Brain pericyte (primary cell): ENCODE measurements around the gene NAPA.

Experiments used
- DNase-seq: peaks from one replicate; pipeline ENCODE4 v3.0.0-alpha.2; 2012; ENCODE audit warnings: low read depth, low spot score

The NAPA gene

DNA sequence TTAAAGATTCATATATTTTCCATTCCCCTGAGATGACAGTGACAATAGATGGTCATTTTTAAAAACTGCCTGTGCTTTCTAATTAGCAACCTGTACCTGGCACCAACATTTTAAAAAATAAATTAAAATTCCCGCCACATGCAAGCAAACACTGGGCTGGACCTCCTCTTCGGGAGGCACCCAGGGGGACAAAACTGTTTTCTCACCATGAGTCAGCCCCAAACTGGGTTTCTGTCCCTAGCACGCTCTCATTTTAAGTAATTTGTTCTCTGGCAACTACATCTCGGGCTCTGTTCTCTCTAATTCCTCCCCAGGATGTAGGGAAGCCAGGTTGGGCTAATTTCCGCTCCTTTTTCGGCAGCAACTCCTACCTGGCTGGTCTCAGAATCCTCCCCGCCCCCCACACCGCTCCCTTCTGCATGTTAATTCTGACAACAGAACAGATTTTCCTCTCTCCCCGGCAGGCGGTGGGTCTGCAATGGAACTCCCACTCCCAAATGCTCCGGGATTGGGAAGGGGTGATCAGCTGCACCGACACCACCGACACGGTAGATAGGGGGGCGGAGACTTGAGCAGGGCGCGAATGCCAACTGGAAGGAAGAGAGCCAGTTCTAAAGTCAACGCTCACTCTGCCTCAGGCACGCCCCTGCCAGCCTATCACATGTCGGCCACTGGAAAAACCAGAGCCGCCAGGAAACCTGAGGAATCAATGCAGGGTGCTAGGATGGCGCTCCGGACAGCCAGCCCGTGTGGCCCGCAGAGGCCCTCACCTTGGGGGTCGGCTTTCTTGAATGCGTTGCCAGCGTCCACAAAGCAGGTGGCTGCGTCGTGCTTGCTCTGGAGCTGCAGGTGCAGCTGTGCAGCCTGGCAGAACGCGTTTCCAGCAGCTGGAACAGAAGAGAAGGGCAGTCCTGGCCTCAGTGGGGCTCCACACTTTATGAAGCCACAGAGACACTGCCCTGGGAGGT is 14.7 kb downstream of the NAPA start:
- DNase-seq = no peak

DNA sequence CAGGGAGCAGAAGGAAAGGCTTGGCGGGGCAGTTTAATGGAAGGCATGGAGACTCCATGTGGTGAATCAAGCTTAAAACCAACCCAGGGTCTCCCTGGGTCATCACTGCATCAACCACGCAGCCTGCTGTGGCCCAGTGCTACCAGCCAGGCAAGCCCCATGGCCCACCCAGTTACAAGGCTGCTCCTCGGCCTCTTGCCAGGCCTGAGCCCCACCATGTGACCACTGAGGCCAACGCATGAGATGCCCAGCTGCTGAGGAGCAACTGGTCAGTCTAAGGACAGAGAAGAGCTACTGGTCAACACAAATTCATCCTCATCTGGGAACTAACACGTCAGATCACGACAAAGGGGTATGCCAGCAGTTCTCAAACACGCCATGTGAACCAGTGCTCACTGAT is 15.5 kb downstream of the NAPA start:
- DNase-seq = no peak

DNA sequence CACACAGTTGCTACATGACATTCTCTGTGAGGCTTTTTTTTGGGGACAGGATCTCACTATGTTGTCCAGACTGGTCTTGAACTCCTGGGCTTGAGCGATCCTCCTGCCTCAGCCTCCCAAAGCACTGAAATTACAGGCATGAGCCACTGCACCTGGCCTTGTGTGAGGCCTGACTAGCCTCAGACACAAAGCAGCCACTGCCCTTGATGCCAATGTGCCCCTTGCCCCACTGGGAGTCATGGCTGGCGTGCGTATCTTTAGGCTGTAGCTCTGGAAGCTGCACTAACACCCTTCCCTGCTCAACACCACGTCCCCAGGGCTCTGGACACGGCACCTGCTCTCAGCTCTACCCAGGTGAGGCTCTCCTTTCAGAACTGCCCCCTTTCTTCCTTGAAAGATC is 16.3 kb downstream of the NAPA start:
- no peak for DNase-seq

DNA sequence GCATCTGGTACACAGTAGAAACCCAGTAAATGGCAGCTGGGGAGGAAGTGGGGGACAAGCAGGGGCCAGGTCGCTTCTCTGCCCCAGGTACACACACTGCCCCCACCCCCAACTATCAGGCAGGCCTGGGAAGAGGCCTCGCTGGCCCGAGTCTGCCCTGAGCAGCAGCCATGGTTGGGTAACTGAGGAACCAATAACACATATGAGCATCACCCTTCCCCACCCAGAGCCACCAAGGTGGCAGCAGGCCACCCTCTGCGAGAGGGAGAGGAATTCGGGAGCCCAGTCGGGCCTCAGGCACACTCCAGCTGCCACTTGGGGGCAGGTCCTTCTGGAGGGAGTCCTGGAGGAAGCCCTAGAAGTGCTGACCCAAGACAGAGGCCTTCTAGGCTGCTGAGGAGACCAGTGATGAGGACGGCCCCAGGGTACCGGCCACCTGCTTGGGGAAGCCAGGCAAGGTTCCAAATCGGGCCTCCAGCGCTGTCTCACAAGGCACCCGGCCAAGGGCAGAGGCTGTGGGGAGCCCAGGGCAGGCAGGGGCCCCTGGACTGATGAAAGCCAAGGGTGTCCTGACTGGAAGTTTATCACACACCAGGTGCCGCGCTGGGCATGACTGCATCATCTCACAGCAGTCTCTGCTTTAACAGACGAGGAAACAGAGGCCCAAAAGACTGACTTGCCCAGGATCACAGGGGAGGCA is 16.9 kb downstream of the NAPA start:
- DNase-seq = no peak

DNA sequence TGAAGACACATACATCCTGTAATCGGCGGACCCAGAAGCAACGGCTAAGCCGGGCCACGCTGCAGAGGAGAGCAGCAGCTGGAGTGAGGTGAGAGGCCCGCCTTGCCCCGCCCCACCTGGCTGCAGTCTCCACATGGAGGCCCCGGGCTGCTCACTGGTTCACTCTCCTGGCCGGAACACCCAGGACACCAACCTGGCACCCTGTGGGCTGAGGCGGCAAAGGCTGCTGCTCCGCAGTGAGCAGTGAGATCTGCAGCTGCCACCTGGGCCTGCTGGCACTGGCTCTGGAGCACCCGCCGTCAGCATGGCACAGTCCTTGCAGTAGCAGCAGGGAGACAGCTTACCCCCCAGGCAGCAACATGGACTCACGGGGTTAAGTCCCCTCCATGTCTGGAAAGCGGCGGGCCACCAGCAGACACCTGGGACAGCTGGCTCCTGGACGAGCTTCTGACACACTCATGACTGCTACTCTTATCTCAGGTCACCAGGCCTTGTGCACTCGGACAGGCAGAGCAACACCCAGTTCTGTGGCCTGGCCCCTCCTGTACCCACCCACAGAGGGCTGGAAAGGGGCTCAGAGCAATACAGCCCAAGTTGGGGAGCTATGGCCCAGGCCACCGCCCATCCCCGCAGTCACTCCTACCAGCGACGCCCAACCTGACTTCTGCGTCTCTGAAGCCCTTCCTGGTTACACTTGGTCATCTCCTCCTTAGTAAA is 17.7 kb downstream of the NAPA start:
- DNase-seq = no peak

DNA sequence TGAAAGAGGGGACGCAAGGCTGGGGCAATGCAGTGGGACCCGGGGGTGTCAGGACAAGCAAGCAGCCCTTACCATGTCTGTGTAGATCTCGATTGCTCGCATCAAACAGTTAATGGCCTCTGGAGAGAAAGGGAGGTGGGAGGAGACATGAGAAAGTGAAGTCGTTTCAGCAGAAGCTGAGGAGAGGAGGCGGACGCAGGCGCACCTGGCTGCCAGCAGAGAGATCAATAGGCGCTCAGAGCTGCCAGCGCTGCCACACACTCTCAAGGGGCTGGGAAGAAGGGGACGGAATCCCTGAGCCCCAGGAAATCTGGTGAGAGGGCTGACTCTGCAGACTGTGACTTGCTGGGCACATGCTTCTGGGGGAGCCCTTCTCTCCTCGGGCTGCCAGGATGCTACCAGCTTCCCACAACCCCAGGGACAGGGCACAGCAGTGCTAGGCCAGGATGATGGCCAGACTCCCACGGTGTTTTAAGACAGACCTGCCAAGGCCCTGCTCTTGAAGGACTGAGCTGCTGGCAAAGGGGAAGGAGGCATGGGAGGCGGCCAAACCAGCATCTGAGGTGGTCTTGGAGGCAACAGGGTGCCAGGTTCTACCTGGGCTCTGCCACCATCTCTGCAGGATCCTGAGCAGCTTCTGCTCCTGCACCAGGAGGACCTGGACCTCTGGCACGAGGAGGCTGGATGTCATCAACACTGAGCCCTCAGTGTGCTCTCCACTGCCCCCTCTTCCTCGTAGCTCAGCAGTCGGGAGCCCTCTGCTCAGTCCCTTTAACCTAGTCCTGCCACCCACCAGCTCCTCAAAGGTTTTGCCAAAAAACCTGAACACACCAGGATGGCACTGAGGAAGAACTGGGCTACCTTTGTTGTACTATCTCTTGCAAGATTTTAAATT is 19.1 kb downstream of the NAPA start:
- DNase-seq = no peak

DNA sequence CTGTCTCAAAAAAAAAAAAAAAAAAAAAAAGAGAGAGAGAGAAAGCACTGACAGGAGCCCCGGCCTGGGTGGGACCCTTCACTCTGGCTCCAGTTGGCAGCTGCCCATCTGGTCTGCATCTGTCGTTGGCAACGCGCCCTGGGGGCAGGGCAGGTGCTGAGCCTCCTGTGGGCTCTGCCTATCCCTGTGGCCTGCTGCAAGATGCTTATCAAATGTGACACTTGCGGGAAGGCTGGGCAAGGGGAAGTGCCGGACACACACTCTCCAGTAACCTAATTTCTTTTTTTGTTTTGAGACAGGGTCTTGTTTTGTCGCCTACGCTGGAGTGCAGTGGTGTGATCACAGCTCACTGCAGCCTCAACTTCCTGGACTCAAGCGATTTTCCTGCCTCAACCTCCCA is 20.1 kb downstream of the NAPA start:
- DNase-seq = no peak

DNA sequence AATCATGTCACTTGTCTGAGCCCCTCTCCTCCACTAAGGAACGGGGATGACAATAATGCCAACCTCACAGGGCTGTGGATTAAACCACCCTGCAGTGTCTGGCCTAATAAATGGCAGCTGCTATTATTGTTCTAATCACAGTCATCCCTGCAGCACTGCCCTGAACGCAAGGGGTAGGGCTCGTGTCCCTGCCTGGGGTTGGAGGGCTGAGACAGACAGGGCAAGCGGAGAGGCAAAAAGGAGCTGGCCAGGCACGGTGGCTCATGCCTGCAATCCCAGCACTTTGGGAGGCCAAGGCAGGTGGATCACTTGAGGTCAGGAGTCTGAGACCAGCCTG is 20.7 kb downstream of the NAPA start:
- DNase-seq = no peak

DNA sequence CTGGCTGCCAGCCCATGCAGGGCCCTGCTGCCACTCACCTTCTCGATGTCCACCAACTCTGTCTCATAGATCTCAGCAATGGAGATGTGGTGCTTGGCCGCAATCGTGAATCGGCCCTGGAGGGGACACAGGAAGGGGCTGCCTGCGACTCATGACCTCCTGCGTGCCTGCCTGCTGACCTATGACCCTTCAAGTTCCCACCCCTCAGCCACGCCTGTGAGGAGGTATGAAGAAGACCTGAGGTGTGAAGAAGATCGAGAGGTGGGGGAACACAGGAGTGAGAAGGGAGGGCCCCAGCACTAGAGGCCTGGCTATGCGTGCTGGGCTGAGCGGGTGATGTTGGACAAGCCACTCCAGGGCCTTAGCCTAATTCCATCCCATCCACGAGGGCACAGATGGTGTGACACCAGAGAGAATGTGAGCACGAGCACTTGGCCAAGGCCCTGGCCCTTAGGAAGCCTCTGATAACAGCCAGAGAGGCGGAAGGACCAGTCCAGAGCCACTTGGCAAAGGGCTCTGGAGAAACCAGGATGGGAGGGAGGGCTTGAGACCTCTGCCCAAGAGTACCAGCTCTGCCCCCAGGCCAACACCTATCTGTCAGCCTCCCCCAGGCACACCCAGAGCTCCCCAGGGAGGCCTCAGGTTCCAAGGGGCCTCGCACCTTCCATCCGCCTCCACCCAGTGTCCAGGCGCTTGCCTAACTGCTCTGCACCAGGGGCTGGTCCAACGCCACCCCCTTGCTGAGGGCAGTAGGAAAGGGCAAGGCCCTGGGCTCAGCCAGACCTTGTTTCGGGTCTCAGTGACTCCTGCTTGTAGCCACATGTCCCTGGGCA is 21.3 kb downstream of the NAPA start:
- no peak for DNase-seq

DNA sequence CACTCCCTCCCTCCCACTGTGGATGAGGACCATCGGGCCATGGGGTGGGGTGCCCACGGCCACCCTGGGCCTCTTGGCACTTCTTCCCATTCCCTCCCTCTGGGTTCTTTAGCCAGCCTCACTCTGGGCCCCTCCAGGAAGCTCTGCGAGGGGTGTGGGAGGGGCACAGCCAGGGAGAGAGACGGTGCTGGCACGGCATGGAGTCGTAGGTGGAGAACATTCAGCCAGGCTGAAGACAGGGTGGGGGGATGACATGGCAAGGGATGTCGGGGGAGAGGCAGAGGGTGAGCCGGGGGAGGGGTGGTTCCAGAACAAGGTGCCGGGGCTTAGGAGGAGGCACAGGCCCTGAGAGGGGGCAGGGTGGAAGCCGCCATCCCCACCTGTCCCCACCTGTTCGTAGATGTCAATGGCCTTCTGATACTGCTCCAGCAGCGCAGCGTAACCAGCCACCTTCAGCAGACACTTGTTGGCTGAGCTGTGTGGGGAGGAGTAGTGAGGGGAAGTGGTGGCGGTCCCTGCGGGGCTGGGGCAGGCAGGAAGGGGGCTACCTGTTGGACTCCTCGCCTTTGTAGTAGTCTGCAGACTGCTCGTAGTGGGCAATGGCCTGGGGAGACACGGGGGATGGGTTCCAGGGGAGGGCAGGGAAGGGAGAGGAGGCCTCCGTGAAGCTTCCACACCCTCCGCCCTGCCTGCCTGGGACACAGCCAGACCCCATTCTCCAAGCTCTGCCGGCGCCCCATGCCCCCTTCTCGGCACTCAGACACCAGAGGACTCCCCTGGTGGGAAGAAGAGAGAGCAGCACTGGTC is 22.1 kb downstream of the NAPA start:
- DNase-seq = no peak

DNA sequence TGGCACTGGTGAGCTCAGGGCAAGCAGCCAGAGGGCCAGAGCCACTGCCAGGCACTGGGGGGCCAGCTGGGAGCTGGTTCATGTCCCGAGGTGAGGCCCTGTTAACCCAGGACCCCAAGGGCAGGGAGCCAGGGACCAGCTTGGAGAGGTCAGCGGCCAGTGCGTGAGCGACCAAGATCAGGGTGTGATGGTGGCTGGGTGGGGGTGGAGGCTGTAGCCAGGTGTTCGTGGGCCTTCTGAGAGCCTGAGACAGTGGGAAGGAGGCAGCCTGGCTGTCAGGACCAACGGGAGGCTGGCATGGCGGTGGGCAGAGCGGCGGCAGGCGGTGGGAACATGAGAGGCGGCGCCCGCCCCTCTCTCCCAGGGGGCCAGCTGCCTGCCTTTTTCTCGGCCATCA is 22.7 kb downstream of the NAPA start:
- no peak for DNase-seq

DNA sequence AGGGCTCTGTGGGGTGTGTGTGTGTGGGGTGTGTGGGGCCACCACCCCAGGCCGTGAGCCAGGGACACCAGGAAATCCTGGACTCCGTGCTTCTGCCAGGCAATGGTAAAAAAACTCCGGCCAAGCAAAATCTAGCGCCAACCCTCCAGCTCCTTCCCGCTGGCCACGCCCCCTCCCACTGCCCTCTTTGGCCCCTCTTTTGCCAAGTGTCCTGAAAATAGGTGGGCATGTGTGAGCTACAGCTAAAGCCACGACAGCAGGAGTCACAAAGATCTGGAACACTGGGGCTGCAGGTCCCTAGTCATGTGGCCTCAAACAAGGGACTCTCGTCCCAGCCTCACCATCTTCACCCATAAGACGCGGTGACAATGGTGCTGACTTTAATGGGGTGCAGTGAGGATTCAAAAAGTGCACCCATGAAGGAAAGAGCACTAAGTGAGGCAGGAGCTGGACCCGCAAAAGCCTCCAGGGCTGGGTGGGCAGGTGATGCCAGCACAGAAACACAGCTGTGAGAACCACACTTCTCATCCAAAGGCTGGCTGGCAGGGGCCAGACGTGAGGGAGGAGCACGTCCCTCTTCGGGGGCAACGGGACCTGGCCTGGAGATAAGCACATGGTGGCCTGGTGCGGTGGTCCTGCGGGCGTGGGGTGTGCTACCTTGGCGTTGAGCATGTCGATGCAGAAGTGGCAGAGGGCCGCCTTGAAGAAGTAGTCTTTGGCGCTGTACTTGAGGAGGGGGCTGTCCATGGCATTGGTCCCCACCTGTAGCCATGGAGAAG is 23.3 kb downstream of the NAPA start:
- no peak for DNase-seq

DNA sequence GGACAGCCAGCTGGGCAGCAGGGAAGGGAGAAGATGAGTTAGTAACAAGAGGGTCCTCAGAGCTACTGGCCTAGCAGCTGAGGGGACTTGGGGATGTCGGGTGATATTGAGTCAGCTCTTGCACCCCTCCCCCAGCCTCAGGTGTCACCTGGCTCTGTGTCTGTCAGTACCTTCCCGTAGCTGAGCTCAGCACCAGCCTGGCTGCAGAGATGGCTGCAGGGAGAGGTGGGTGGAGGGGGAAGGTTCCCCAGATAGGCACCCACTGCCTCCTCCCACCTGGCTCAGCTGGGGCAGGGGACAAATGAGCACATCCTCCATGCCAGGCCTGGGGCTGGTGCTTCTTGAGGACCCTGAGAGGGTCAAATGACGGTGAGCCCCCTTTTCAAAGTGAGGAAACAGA is 24.0 kb downstream of the NAPA start:
- DNase-seq = no peak

DNA sequence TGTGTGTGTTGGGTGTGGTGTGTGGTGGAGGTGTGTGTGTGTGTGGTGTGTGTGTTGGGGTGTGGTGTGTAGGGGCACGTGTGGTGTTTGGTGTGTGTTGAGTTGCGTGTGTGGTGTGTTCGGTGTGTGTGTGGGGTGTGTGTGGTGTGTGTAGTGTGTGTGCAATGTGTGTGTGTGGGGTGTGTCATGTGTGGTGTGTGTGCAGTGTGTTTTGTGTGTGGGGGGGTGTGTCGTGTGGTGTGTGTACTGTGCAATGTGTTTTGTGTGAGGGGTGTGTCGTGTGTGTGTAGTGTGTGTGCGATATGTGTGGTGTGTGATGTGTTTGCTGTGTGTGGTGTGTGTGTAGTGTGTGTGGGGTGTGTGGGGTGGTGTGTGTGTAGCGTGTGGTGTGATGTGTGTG is 24.8 kb downstream of the NAPA start:
- no peak for DNase-seq

DNA sequence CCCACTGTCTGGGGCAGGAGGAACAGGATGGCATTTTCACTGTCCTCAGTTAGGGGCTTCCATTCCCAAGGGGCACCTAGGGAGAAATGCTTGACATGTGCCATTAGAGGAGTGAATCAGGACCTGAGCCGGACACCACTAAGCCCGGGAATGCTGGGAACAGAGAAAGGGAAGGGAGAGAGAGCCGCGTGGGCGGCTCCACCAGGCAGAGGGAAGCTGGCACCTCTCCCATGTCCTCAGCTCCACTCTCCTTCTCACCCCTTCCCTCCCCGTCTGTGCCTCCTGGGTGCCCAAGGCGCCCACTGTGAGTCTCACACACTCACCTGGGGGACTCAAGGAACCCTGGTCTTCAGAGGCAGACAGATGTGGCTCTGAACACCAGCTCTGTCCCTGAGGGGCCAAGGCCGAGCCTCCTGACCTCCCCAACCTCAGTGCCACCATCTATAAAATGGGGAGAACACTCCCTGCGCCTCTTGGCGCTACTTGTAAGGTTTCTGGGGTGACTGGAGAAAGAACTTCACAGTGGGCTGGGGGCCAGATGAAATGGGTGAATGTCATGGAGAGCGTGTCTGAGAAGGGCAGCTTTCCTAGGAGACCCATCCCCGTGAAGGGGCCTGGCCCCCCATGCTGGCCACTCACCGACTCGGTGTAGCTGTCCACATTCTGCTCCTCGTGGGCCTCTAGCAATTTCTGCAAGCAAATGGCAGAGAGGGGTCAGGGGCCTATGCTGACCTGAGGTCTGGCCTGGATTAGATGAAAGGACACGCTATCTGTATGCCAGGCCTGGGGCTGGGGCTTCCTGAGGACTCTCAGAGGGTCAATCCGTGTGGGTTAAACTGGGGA is 25.6 kb downstream of the NAPA start:
- DNase-seq = no peak

DNA sequence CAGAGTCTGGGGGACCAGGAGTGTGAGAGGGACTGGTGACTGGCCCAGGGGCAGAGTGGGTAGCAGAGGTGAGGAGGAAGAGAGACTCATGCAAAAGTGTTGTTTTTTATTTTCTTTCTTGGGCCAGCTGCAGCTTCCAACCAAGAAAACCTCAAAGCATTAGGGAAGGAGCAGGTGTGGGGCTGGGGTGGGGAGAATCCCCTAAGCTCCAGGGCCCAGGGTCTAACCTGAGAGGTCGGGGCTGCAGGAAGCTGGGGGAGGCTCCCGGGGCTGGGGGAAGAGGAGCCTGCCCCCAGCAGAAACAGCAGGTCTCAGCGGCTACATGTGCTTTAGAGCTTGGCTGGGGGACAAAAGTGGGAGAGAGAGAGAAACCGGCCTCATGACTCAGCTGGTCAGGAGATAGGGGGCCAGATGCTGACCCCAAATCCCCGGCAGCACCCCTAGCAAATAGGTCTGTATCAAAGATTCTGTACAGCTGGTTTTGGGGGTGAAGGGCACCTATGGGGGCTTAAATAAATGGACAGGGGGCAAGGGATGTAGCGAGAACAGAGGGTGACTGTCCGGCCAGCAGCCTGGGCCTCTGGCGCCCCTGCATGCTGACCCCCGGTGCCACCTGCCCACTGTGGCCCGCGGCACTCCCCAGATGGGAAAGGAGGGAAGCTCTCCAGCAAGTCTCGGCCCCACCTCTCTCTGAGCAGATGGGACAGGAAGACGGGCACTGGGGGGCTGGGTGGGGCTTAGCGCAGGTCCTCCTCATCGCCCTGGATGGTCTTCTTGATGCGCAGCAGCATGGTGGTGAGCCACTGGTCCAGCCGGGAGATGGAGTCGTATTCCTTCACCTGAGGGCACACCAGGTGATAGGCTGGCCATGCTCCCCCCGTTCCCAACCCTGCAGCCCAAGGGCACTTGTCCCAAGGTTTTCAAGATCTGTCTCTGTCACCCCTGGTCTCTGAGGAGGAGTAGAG is 27.0 kb downstream of the NAPA start:
- no peak for DNase-seq

DNA sequence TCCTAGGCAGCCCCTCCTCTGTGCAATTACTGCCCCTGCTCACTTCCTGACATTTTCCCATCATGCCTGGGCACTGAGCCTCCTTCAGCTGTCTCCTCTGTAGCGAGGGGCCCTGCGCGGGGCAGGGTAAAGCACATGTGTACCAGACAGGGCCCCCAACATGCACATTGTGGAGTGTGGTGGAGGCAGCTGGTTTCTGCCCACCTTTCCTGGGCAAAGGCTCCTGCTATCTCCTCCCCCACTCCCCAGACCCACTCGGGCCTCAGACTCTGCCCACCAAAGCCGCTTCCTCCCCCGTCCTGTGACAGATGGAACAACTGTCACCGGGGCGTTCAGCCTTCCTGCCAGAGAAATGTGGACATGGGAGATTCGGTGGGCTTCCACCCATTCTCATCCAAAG is 28.0 kb downstream of the NAPA start:
- DNase-seq = no peak
